HG02938 (cell line): Measurements from ENCODE around the gene FUT2.

Source experiments
- ATAC-seq: cut with Tn5 transposase; IDR thresholded peaks from one replicate; pipeline ENCODE4 v1.9.1; 2021; ENCODE audit warnings: mild to moderate bottlenecking, moderate library complexity; ENCODE audit not compliant: unreplicated experiment

FUT2 gene

GRCh38 chr19:48724796-48725753, 29.3 kb downstream of the FUT2 start:
- no peak for ATAC-seq

GRCh38 chr19:48726556-48726955, 30.8 kb downstream of the FUT2 start:
- ATAC-seq: no peak

- ATAC-seq: no peak
These were observed 33.3 kb downstream of the FUT2 start for GRCh38 chr19:48728911-48729664.

GRCh38 chr19:48731452-48731851, 35.7 kb downstream of the FUT2 start:
- ATAC-seq: no peak

- ATAC-seq: no peak
These were observed 38.9 kb downstream of the FUT2 start for GRCh38 chr19:48734625-48735024.

- ATAC-seq: no peak
These were observed 39.4 kb downstream of the FUT2 start for GRCh38 chr19:48735031-48735615.

- ATAC-seq: no peak
These were observed 41.7 kb downstream of the FUT2 start for GRCh38 chr19:48737360-48737998.

GRCh38 chr19:48738557-48739403, 43.0 kb downstream of the FUT2 start:
- ATAC-seq: no peak

- no peak for ATAC-seq
These were observed 43.8 kb downstream of the FUT2 start for GRCh38 chr19:48739404-48740163.

- ATAC-seq: no peak
These were observed 44.6 kb downstream of the FUT2 start, which contains the start of gene RASIP1 for GRCh38 chr19:48740164-48740972. TSS of gene RASIP1 (minus strand) at chr19:48740610. CDS start at chr19:48740282, 328 bp downstream.

GRCh38 chr19:48741129-48741999, 45.6 kb downstream of the FUT2 start:
- ATAC-seq: no peak

- ATAC-seq: no peak
These were observed 46.3 kb downstream of the FUT2 start for GRCh38 chr19:48742096-48742495.

- no peak for ATAC-seq
These were observed 49.6 kb downstream of the FUT2 start for GRCh38 chr19:48745208-48745995.

- no peak for ATAC-seq
These were observed 50.3 kb downstream of the FUT2 start for GRCh38 chr19:48746110-48746509.

- no peak for ATAC-seq
These were observed 51.2 kb downstream of the FUT2 start, which contains the start of gene IZUMO1 for GRCh38 chr19:48746738-48747575. TSS of gene IZUMO1 (minus strand) at chr19:48746909. CDS start at chr19:48745859, 1,050 bp downstream.
